MCF 10A (cell line): ENCODE data around the gene CCDC124. TPM values are rescaled to one million over a fixed set of nuclear protein-coding genes. Genes with fewer than 3 reads are reported as not detected.

Experiments used
- BruUV-seq: library from RNA; stranded (reverse); fragments of 400-500 nt; replicated peaks from 2 replicates; lab custom pipeline; 2021; lab: Mats Ljungman, UMichigan
- CTCF ChIA-PET: fragments of 300-600 bp; sonication (Branson Sonifier 250); formaldehyde crosslinking; extraction: SDS; loops from one replicate; lab custom pipeline; 2021; ENCODE audit warnings: antibody characterized with exemption, inconsistent platforms; lab: Yijun Ruan, JAX
- POLR2A ChIA-PET: fragments of 300-600, 350-650 bp; sonication (Branson Sonifier 250); formaldehyde crosslinking; extraction: SDS; loops from one replicate; lab custom pipeline; 2020; ENCODE audit warnings: antibody characterized with exemption, inconsistent platforms; lab: Yijun Ruan, JAX
- DNase-seq: peaks from one replicate; pipeline ENCODE4 v3.0.0-alpha.2; 2018; ENCODE audit not compliant: unreplicated experiment
- H3K27ac Mint-ChIP-seq: one replicate; pipeline ENCODE4 v1.8.0; 2022; ENCODE audit warnings: mild to moderate bottlenecking, low read depth, mixed read lengths; ENCODE audit not compliant: unreplicated experiment
- H3K27me3 Mint-ChIP-seq: one replicate; pipeline ENCODE4 v1.8.0; 2022; ENCODE audit warnings: mixed read lengths; ENCODE audit not compliant: insufficient read depth, unreplicated experiment
- H3K36me3 Mint-ChIP-seq: one replicate; pipeline ENCODE4 v1.8.0; 2022; ENCODE audit warnings: mild to moderate bottlenecking, moderate library complexity, mixed read lengths; ENCODE audit not compliant: insufficient read depth, unreplicated experiment
- H3K4me1 Mint-ChIP-seq: one replicate; pipeline ENCODE4 v1.8.0; 2022; ENCODE audit warnings: mixed read lengths; ENCODE audit not compliant: insufficient read depth, unreplicated experiment
- H3K4me3 Mint-ChIP-seq: one replicate; pipeline ENCODE4 v1.8.0; 2022; ENCODE audit warnings: mild to moderate bottlenecking, moderate library complexity, mixed read lengths; ENCODE audit not compliant: unreplicated experiment
- H3K9me3 Mint-ChIP-seq: one replicate; pipeline ENCODE4 v1.8.0; 2022; ENCODE audit warnings: mixed read lengths; ENCODE audit not compliant: unreplicated experiment
- intact Hi-C: fragments of 100-400 bp; cut with micrococcal nuclease; formaldehyde crosslinking; loops from 2 replicates; pipeline ENCODE4 v1.14.1; 2022
- total RNA-seq: library from RNA; stranded (reverse); gene quantifications from 2 replicates; pipeline ENCODE4 v1.2.3, GENCODE V29; 2022
- TF ChIP-seq, protein P1 (sequence below): fragments of 200-600 bp; IDR thresholded peaks from one replicate; pipeline ENCODE4 v1.8.0; 2022; ENCODE audit warnings: antibody characterized with exemption, mild to moderate bottlenecking; ENCODE audit not compliant: unreplicated experiment

The CCDC124 gene
- total RNA-seq, 1 experiment from 2014 or later: 122 TPM

DNA sequence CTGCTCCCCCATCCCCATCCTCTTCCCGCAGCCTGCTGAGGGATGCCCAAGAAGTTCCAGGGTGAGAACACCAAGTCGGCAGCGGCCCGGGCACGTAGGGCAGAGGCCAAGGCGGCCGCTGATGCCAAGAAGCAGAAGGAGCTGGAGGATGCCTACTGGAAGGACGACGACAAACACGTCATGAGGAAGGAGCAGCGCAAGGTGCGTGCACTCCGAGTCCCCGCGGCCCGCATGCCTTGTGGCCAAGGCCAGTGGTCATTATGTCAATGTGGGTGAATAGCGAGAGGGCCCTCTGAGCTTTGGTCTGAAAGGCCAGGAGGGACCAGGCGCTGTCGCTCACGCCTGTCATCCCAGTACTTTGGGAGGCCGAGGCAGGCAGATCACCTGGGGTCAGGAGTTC lies 3.6 kb downstream of the CCDC124 start:
- no peaks in the 10 kb centered on the region for H3K27me3 Mint-ChIP-seq
- TF ChIP-seq, protein P1, sequence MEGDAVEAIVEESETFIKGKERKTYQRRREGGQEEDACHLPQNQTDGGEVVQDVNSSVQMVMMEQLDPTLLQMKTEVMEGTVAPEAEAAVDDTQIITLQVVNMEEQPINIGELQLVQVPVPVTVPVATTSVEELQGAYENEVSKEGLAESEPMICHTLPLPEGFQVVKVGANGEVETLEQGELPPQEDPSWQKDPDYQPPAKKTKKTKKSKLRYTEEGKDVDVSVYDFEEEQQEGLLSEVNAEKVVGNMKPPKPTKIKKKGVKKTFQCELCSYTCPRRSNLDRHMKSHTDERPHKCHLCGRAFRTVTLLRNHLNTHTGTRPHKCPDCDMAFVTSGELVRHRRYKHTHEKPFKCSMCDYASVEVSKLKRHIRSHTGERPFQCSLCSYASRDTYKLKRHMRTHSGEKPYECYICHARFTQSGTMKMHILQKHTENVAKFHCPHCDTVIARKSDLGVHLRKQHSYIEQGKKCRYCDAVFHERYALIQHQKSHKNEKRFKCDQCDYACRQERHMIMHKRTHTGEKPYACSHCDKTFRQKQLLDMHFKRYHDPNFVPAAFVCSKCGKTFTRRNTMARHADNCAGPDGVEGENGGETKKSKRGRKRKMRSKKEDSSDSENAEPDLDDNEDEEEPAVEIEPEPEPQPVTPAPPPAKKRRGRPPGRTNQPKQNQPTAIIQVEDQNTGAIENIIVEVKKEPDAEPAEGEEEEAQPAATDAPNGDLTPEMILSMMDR: no peak
- H3K9me3 Mint-ChIP-seq: no peaks in the 10 kb centered on the region
- peaks cover 6% of the 10 kb centered on the region for H3K4me1 Mint-ChIP-seq
- no peak overlapping the region for H3K27ac Mint-ChIP-seq
- ChIA-PET POLR2A (interaction anchor here (0.5 kb wide), 1 partner anchor 77 kb away, joined by 3 read pairs; the partner anchor contains the start of gene RPL18A), CTCF (interaction anchor here (0.6 to 8.4 kb wide), 7 partner anchors 10 to 686 kb away, joined by 3 to 224 read pairs (median 8); partner anchors contain the start of gene SLC5A5)
- peaks cover 34% of the 10 kb centered on the region for H3K36me3 Mint-ChIP-seq
- BruUV-seq: no TSS peak
- no peak overlapping the region for H3K4me3 Mint-ChIP-seq
- intact Hi-C loops: no loop called here
- no peak for DNase-seq

GRCh38 chr19:17937371-17937900 lies 4.6 kb downstream of the CCDC124 start:
- no TSS peak for BruUV-seq
- DNase-seq: no peak
- CTCF ChIA-PET: interaction anchor here (0.5 to 8.4 kb wide), 36 partner anchors 9 to 1063 kb away, joined by 3 to 224 read pairs (median 4); partner anchors contain the start of genes RPL18A and SLC5A5
- H3K9me3 Mint-ChIP-seq: no peaks in the 10 kb centered on the region
- H3K4me1 Mint-ChIP-seq: peaks cover 6% of the 10 kb centered on the region
- TF ChIP-seq, protein P1: no peak
- no peak overlapping the region for H3K4me3 Mint-ChIP-seq
- intact Hi-C loops: no loop called here
- peaks cover 40% of the 10 kb centered on the region for H3K36me3 Mint-ChIP-seq
- H3K27ac Mint-ChIP-seq: no peak overlapping the region
- POLR2A ChIA-PET: interaction anchor here (0.5 to 3.5 kb wide), 10 partner anchors 10 to 537 kb away, joined by 3 to 38 read pairs (median 4); partner anchors contain the start of gene RPL18A
- H3K27me3 Mint-ChIP-seq: no peaks in the 10 kb centered on the region

DNA sequence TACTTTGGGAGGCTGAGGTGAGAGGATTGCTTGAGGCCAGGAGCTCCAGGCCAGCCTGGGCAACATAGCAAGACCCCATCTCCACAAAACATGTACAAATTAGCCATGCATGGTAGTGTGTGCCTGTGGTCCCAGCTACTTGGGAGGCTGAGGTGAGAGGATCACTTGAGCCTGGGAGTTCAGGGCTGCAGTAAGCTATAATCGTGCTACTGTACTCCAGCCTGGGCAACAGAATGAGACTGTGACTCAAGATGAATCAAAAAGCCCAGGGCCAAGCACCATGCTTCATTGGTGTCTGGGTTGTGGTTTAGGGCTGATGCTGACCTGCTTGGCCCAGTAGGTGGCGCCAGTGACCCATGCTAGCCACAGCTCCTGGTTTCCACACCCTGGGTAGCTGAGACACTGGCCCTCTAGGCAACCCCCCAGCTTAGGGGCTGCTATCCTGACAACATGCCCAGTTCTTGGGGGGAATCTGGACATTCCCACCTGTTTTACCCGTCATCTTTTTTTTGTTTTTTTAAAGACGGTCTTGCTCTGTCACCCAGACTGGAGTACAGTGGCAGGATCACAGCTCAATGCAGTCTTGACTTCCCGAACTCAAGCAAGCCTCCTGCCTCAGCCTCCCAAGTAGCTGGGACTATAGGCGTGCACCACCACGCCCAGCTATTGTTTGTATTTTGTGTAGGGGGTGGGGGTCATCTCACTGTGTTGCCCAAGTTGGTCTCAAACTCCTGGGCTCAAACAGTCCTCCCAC lies 5.5 kb downstream of the CCDC124 start:
- no TSS peak for BruUV-seq
- H3K27ac Mint-ChIP-seq: no peak overlapping the region
- CTCF ChIA-PET: interaction anchor here (0.5 to 8.4 kb wide), 44 partner anchors 8 to 1062 kb away, joined by 3 to 224 read pairs (median 4); partner anchors contain the start of genes RPL18A and SLC5A5
- H3K36me3 Mint-ChIP-seq: peaks cover 40% of the 10 kb centered on the region
- TF ChIP-seq, protein P1: peak; percentile 86
- peaks cover 6% of the 10 kb centered on the region for H3K4me1 Mint-ChIP-seq
- intact Hi-C loops: loop anchor here (1.0 to 2.0 kb wide), 2 partner anchors 58 to 121 kb away; no protein-coding TSS in a partner anchor
- POLR2A ChIA-PET: interaction anchor here (0.5 to 3.5 kb wide), 11 partner anchors 9 to 538 kb away, joined by 3 to 38 read pairs (median 4); partner anchors contain the start of gene RPL18A
- DNase-seq: peak; percentile 90
- no peaks in the 10 kb centered on the region for H3K27me3 Mint-ChIP-seq
- H3K9me3 Mint-ChIP-seq: no peaks in the 10 kb centered on the region
- H3K4me3 Mint-ChIP-seq: no peak overlapping the region

- H3K4me3 Mint-ChIP-seq: no peak overlapping the region
- no peaks in the 10 kb centered on the region for H3K9me3 Mint-ChIP-seq
- H3K4me1 Mint-ChIP-seq: peaks cover 10% of the 10 kb centered on the region
- H3K36me3 Mint-ChIP-seq: peaks cover 33% of the 10 kb centered on the region
- TF ChIP-seq, protein P1: no peak
- no peak overlapping the region for H3K27ac Mint-ChIP-seq
- POLR2A ChIA-PET: interaction anchor here (2.9 kb wide), 1 partner anchor 9 kb away, joined by 15 read pairs; the partner anchor contains the start of gene CCDC124
- DNase-seq: no peak
- intact Hi-C loops: no loop called here
- CTCF ChIA-PET: interaction anchor here (0.6 to 8.4 kb wide), 5 partner anchors 9 to 115 kb away, joined by 3 to 224 read pairs (median 3); no protein-coding TSS in a partner anchor
- H3K27me3 Mint-ChIP-seq: no peaks in the 10 kb centered on the region
- no TSS peak for BruUV-seq
These were observed 9.4 kb downstream of the CCDC124 start for GRCh38 chr19:17942181-17942580.
